Endothelial cell of umbilical vein (primary cell): Measurements from ENCODE around the gene RSPRY1.

Source experiments
- CTCF ChIP-seq, 2 donors: IDR thresholded peaks; 1 replicate in 1 of 2; 2 replicates in 1 of 2; pipeline ENCODE4 v1.5.1; 2011; ENCODE audit warnings: low read length in 2 of 2, mild to moderate bottlenecking in 2 of 2, moderate library complexity in 2 of 2, control low read depth in 1 of 2, inconsistent platforms in 1 of 2, low read depth in 1 of 2; ENCODE audit not compliant: insufficient read depth in 1 of 2; ENCODE audit errors: extremely low read depth in 1 of 2
- EZH2 ChIP-seq: IDR thresholded peaks from 2 replicates; pipeline ENCODE4 v1.6.1; 2012; ENCODE audit warnings: borderline replicate concordance, low read depth, mild to moderate bottlenecking, moderate library complexity, low read length, inconsistent platforms; ENCODE audit not compliant: severe bottlenecking
- GATA2 ChIP-seq: IDR thresholded peaks from 2 replicates; pipeline ENCODE4 v1.7.0; 2011; ENCODE audit warnings: low read depth, mild to moderate bottlenecking, moderate library complexity, mixed read lengths, low read length; ENCODE audit not compliant: insufficient read length, insufficient read depth
- JUN ChIP-seq: IDR thresholded peaks from 2 replicates; pipeline ENCODE4 v1.6.1; 2011; ENCODE audit warnings: borderline replicate concordance, low read depth; ENCODE audit not compliant: insufficient read length, insufficient read depth
- MAX ChIP-seq: IDR thresholded peaks from 2 replicates; pipeline ENCODE4 v1.6.1; 2011; ENCODE audit not compliant: insufficient read depth, insufficient read length
- MYC ChIP-seq: IDR thresholded peaks from one replicate; pipeline ENCODE4 v1.6.1; 2011; ENCODE audit warnings: mild to moderate bottlenecking, low read depth, low read length
- POLR2A ChIP-seq: IDR thresholded peaks from 2 replicates; pipeline ENCODE4 v1.6.1; 2012; ENCODE audit warnings: low read depth, mild to moderate bottlenecking, control low read depth, low read length
- POLR2AphosphoS5 ChIP-seq: IDR thresholded peaks from 2 replicates; pipeline ENCODE4 v1.6.1; 2012; ENCODE audit warnings: low read depth, mild to moderate bottlenecking, control low read depth, low read length, moderate library complexity; ENCODE audit not compliant: insufficient read depth

- TF ChIP-seq POLR2A (no peak), CTCF (IDR thresholded peaks at IDR 0.05; ENCODE audit: extremely low read depth in 1 of 2, insufficient read depth in 1 of 2, low read depth in 1 of 2, low read length in 2 of 2) (no peak), POLR2AphosphoS5 (no peak), JUN (no peak), MAX (no peak), MYC (no peak), EZH2 (no peak), GATA2 (no peak)
Observed at GRCh38 chr16:57258226-57258909, 72.2 kb downstream of the RSPRY1 start.
